ENCODE measurements around the gene NIT2. TPM values are rescaled to one million over a fixed set of nuclear protein-coding genes. Genes with fewer than 3 reads are reported as not detected.

Gene NIT2
- total and polyA plus RNA-seq, 2 of the 4 experiments (the other 2 are of a cell fraction): 12.4 to 27.1 TPM

DNA sequence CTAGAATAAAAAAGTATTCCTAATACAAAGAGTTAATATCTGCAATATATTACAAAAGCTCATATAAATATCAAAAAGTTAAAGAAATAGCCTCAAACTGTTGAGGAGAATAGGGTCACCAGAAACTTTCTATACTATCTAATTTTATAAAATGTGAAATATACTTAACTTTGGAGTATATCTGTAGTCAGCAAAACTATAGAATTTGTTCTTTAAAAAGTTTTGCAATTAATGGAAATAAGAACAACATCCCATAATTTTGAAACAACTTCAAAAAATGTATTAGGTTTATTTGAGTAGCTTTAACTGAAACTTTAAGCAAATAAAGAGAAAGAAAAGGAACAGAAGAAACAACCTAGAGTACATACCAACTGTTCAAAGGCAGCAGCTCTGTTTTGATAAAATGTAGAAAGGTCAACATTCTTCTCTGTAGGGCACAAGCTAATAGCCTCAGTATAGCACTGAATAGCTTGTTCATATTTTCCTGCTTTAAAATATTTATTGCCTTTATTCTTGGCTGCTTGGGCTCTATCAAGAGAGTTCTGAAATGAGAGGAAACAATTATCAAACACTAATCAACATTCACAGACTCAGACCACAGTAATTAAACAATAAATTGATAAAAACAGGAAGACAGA is 52.0 kb downstream of the NIT2 start:
- Histone ChIP-seq H3K4ac (ENCODE audit: low read depth, low read length) (no peak overlapping the region), H3K4me1 (ENCODE audit: control insufficient read depth, insufficient read depth, low read length) (peaks cover 13% of the 10 kb centered on the region), H3K9me1 (ENCODE audit: insufficient read depth, low read length) (peaks cover 9% of the 10 kb centered on the region; the same call in 1 of the 2 replicates), H3K14ac (replicated peaks; ENCODE audit: low read depth, low read length) (no peak overlapping the region), H2BK15ac (ENCODE audit: low read depth, low read length) (no peak overlapping the region), H3K27me3 (ENCODE audit: control insufficient read depth, insufficient read depth, low read length) (no peaks in the 10 kb centered on the region), H3K9ac (ENCODE audit: low read depth, low read length) (no peak overlapping the region), H3K18ac (ENCODE audit: low read depth, low read length) (peak overlapping the region; percentile 71; the same call in 1 of the 2 replicates), H2BK120ac (ENCODE audit: low read depth, low read length) (no peak overlapping the region), H2AK9ac (replicated peaks; ENCODE audit: low read depth, low read length, poor library complexity) (no peak overlapping the region), H4K8ac (ENCODE audit: low read depth in 2 of 2, low read length in 2 of 2) (no peak overlapping the region), H4K91ac (ENCODE audit: insufficient read depth, low read depth, low read length) (no peak overlapping the region), H2AFZ (replicated peaks; ENCODE audit: low read length, poor library complexity) (no peak overlapping the region), H2AK5ac (ENCODE audit: low read depth, low read length) (no peak overlapping the region), H4K5ac (ENCODE audit: low read depth, low read length) (no peak overlapping the region), H3K27ac (ENCODE audit: insufficient read depth, low read length) (peak overlapping the region; percentile 76; the same call in 1 of the 2 replicates), H3K36me3 (ENCODE audit: control insufficient read depth, insufficient read depth, low read length) (peaks cover 5% of the 10 kb centered on the region; the same call in 1 of the 2 replicates), H3K9me3 (ENCODE audit: control insufficient read depth, insufficient read depth, low read length) (0 out of 2 replicates have a peak, but pooled peaks cover 2% of the 10 kb centered on the region), H3K56ac (ENCODE audit: extremely low read depth, insufficient read depth, low read length) (no peak overlapping the region), H2BK5ac (ENCODE audit: low read depth, low read length, poor library complexity, severe bottlenecking) (peak overlapping the region; percentile 68), H3K23ac (ENCODE audit: low read depth, low read length) (no peak overlapping the region), H4K20me1 (ENCODE audit: insufficient read depth, low read length) (peaks cover 25% of the 10 kb centered on the region), H3K4me3 (ENCODE audit: insufficient read depth, low read depth, low read length) (no peak overlapping the region), H3K79me1 (ENCODE audit: low read depth in 1 of 2, low read length in 2 of 2) (peaks cover 21 to 49% of the 10 kb centered on the region in 2 experiments; a peak in 3 of 4 replicates), H2BK20ac (ENCODE audit: low read depth, low read length) (no peak overlapping the region), H3K4me2 (ENCODE audit: low read depth, low read length) (peak overlapping the region; percentile 61)
- in situ Hi-C loops (cut with MboI; ENCODE audit: low sequenced_read_pairs): no loop called here
- POLR2A ChIA-PET (ENCODE audit: unreplicated experiment): interaction anchor here (2.3 kb wide), 1 partner anchor 16 kb away, joined by 5 read pairs; the partner anchor contains the start of gene LNP1
- DNase-seq (peak; percentile 35), ATAC-seq (ENCODE audit: low read depth) (peak; percentile 82)
- intact Hi-C loops (cut with micrococcal nuclease): loop anchor here (10.0 kb wide), 2 partner anchors 328 to 552 kb away; no protein-coding TSS in a partner anchor
- no TSS peak for BruUV-seq (replicated peaks)
- CTCF ChIA-PET: interaction anchor here (0.9 to 1.3 kb wide), 2 partner anchors 47 to 76 kb away, joined by 3 read pairs; no protein-coding TSS in a partner anchor
- dilution Hi-C loops (cut with HindIII; ENCODE audit: low sequenced_read_pairs, unreplicated experiment): no loop called here
- TF ChIP-seq MAFK (IDR thresholded peaks at IDR 0.05; ENCODE audit: low read depth, low read length) (peak; percentile 43; the same call in 1 of the 2 replicates), CEBPB (IDR thresholded peaks at IDR 0.05; ENCODE audit: low read depth, low read length) (no peak)
